ENCODE results near the gene SRSF2.
"Not testable (repeated sequence)": the region's sequence is repeated elsewhere in the genome, so short reads cannot be mapped to it uniquely, and the experiment has no call there.

The SRSF2 gene

GRCh38 chr17:76737676-76738467 is 741 bp upstream of the SRSF2 start, which contains the start of gene MFSD11:
Gene MFSD11, plus strand, starts transcription at chr17:76738119. Its CDS starts 234 bp downstream, at chr17:76738353.
- peak; percentile 92 to 93 for DNase-seq

- DNase-seq = peak; percentile 70 to 73
Measured at GRCh38 chr17:76736349-76737081, 616 bp downstream of the SRSF2 start.

- DNase-seq = no peak
Measured at GRCh38 chr17:76735586-76736348, 1.4 kb downstream of the SRSF2 start.

GRCh38 chr17:76735006-76735405 is 2.1 kb downstream of the SRSF2 start:
- DNase-seq = no peak

GRCh38 chr17:76734080-76734840 is 2.9 kb downstream of the SRSF2 start:
- no peak for DNase-seq

- no peak for DNase-seq
Measured at GRCh38 chr17:76733618-76733957, 3.5 kb downstream of the SRSF2 start.

GRCh38 chr17:76732734-76733617 is 4.2 kb downstream of the SRSF2 start:
- no peak for DNase-seq

GRCh38 chr17:76731800-76732733 is 5.1 kb downstream of the SRSF2 start:
- DNase-seq = not testable (repeated sequence)

GRCh38 chr17:76727745-76728456 is 9.2 kb downstream of the SRSF2 start:
- DNase-seq = no peak

GRCh38 chr17:76726776-76727718 is 10.1 kb downstream of the SRSF2 start, which contains the start of gene METTL23:
Gene METTL23, plus strand, starts transcription at chr17:76726839. Its CDS starts 2,872 bp downstream, at chr17:76729711.
- peak; percentile 80 to 81 for DNase-seq

- DNase-seq = peak; percentile 93 to 94
Measured at GRCh38 chr17:76726231-76726775, 10.8 kb downstream of the SRSF2 start, which contains the start of gene JMJD6. Gene JMJD6, minus strand, starts transcription at chr17:76726606. Its CDS starts 131 bp downstream, at chr17:76726475.

- DNase-seq = peak; percentile 79 to 80
Measured at GRCh38 chr17:76725580-76726230, 11.4 kb downstream of the SRSF2 start.

- no peak for DNase-seq
Measured at GRCh38 chr17:76723812-76724211, 13.3 kb downstream of the SRSF2 start.

GRCh38 chr17:76722977-76723376 is 14.2 kb downstream of the SRSF2 start:
- DNase-seq = not testable (repeated sequence)

GRCh38 chr17:76722279-76722678 is 14.9 kb downstream of the SRSF2 start:
- DNase-seq = no peak

- no peak for DNase-seq
Measured at GRCh38 chr17:76721463-76721862, 15.7 kb downstream of the SRSF2 start.

GRCh38 chr17:76720941-76721340 is 16.2 kb downstream of the SRSF2 start:
- no peak for DNase-seq

Measured in stimulated activated CD4-positive, alpha-beta T cell treated with anti-CD3 and anti-CD28 coated beads, Interleukin-2, amount 100 ng/mL, for 24 hours (primary cell).